Measurements from ENCODE around the gene STRA8. TPM values are rescaled to one million over a fixed set of nuclear protein-coding genes. Genes with fewer than 3 reads are reported as not detected.

STRA8 gene
- total RNA-seq, 1 experiment from 2014 or later, result not detected

DNA sequence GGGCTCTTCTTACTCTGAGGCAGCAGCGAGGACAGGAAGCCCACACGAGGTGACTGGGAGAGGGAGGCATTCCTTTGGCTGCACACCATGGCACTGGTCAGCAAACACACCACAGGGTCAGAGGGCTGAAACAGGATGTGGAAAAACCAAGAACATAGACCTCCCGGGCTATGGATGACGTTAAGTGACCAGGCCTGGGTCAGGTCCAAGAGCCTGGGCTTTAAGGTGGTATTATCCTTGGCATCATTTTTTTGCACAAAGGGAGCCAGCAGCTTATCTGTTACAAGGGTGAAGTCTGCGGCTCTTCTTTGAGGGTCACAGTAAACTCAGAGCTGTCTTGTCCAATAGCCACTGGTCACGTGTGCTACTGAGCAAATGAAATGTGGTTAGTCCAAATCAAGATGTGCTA is 29.3 kb upstream of the STRA8 start:
- Histone ChIP-seq H2AFZ (ENCODE audit: low read length) (no peak overlapping the region), H2BK15ac (ENCODE audit: low read depth, low read length) (no peak overlapping the region), H3K14ac (ENCODE audit: insufficient read depth, low read length) (no peak overlapping the region), H4K8ac (replicated peaks; ENCODE audit: insufficient read length, low read depth, low read length) (no peak overlapping the region), H3K23me2 (ENCODE audit: insufficient read length, low read depth, low read length, poor library complexity, severe bottlenecking) (no peaks in the 10 kb centered on the region), H3K27ac (ENCODE audit: insufficient read length, low read depth, low read length) (no peak overlapping the region), H3K18ac (ENCODE audit: insufficient read length, low read depth, low read length) (no peak overlapping the region), H3K9me3 (ENCODE audit: control insufficient read depth, low read depth, low read length) (no peaks in the 10 kb centered on the region), H3K9ac (ENCODE audit: extremely low read depth, insufficient read length, low read length) (no peak overlapping the region), H3K79me2 (ENCODE audit: insufficient read depth, low read length) (no peaks in the 10 kb centered on the region), H2AK5ac (ENCODE audit: insufficient read length, low read length) (no peak overlapping the region), H3T11ph (ENCODE audit: low read length) (no peak overlapping the region), H4K20me1 (ENCODE audit: control insufficient read depth, insufficient read depth, insufficient read length) (no peaks in the 10 kb centered on the region), H3K23ac (ENCODE audit: insufficient read length, low read depth, low read length) (no peak overlapping the region), H2BK20ac (ENCODE audit: low read depth, low read length, poor library complexity, severe bottlenecking) (no peak overlapping the region), H2BK12ac (ENCODE audit: insufficient read length, low read depth, low read length) (no peak overlapping the region), H3K56ac (ENCODE audit: insufficient read length, low read depth, low read length) (no peak overlapping the region), H2BK5ac (ENCODE audit: insufficient read length, low read length) (no peak overlapping the region), H3K27me3 (ENCODE audit: insufficient read depth, low read length) (no peaks in the 10 kb centered on the region), H3K79me1 (ENCODE audit: insufficient read depth, low read depth, low read length, poor library complexity, severe bottlenecking) (no peaks in the 10 kb centered on the region), H4K5ac (ENCODE audit: insufficient read length, low read depth, low read length) (no peak overlapping the region), H3K4me1 (ENCODE audit: insufficient read depth, low read length) (no peaks in the 10 kb centered on the region), H3K4ac (ENCODE audit: low read depth, low read length) (no peak overlapping the region), H2BK120ac (ENCODE audit: low read depth, low read length, poor library complexity, severe bottlenecking) (no peak overlapping the region), H3K4me2 (ENCODE audit: insufficient read depth, insufficient read length, low read length) (no peak overlapping the region), H4K91ac (ENCODE audit: insufficient read length, low read depth, low read length) (no peak overlapping the region)
- no peak for TF ChIP-seq CTCF (conservative IDR thresholded peaks at IDR 0.05)
- Mint-ChIP-seq H3K4me3 (no peak overlapping the region), H3K27me3 (ENCODE audit: low read depth) (no peaks in the 10 kb centered on the region), H3K27ac (no peak overlapping the region), H3K4me1 (peaks cover 0 to 10% of the 10 kb centered on the region in 2 experiments; a peak in 3 of 4 replicates), H3K36me3 (ENCODE audit: insufficient read depth in 1 of 3, low read depth in 3 of 3) (peaks cover 3 to 24% (median 8%) of the 10 kb centered on the region in 3 experiments; a peak in 6 of 7 replicates), H3K9me3 (no peaks in the 10 kb centered on the region)
- WGBS (ENCODE audit: extremely low coverage, insufficient read length, low lambda C conversion rate), result no CpG with 5 or more reads among the region's 6 CpGs
- no peak for DNase-seq

Data from H9 (cell line).